Endometrium (tissue), 2 donors: ENCODE measurements around the gene GNAT1.
"Not testable (repeated sequence)": the region's sequence is repeated elsewhere in the genome, so short reads cannot be mapped to it uniquely, and the experiment has no call there.

Experiments used
- FAIRE-seq: peaks from 2 replicates; lab custom pipeline; 2012; peaks lifted over from hg19 to GRCh38; lab: Jason Lieb, UNC
- donor health status: control.
- donor health status: control.

The GNAT1 gene

DNA sequence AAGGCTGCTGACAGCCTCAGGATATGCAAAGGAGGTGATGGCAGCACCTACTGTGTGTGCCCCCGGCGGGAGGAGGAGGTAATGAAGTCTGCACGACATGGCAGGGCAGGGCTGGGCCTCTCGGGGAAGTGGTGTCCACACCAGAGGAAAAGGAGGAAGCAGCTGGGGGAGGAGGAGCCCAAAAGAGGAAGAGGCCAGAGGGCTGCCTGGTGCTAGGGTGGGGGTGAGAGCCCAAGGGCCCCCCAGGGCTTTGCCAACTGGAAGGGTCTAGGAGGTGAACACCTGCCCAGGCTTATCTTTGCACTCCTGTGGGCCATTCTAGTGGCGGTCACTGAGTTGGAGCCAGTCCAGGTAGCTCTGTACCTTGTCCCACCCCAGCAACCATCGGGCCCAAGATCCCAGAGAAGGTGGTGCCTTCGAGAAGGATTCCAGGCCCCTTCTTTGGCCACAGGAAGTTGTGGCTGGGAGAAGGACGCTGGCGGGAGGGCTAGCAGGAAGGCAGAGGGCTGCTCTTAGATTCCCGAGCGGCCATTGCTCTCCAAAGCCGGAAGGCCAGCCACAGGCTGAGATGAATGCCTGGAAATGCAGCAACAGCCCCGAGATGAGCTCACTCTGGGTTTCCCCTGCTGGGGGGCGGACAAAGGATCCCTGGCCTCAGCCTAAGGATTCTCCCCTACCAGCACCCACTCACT, 51.6 kb downstream of the GNAT1 start:
- no peak for FAIRE-seq

DNA sequence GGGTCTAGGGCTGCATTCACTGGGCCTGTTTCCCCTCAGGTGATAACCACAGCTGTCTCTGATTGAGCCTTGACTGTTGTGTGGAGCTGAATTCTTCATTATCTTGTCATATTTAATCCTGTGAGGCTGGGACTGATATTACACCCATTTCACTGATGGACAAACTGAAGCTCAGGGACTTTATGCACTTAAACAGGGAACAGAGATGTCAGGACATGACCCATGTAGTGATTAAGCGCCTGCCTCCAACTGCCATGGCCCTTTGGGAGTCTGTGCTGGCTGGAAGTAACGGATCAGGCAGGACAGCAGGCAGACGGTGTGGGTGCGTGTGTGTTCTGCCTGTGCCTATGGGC, 52.1 kb downstream of the GNAT1 start:
- FAIRE-seq, result no peak

- not testable (repeated sequence) for FAIRE-seq
Measured at GRCh38 chr3:50244813-50245212, 53.4 kb downstream of the GNAT1 start.

DNA sequence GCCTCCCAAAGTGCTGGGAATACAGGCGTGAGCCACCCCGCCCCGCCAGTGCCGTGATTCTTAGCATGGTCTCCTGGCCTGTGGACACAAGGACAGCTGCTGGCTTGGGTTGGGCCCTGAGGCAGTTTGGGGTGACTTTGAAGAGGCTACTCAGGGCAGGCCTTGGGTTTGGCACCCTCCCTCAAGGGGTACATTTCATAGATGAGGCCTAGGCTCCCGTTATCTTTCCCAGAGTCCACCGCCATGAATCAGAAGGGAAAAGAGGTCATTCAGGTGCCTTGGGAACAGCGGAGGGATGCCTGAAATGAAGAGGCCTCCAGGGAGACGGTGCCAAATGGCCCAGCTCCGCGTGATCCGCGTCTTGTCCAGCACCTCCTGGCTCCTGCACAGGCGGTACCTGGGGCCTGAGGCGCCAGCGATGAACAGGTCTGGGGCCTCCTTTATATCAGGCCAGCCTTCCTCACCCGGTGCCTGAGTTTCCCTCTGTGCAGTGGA, 53.9 kb downstream of the GNAT1 start:
- no peak for FAIRE-seq

GRCh38 chr3:50245831-50246516, 54.6 kb downstream of the GNAT1 start:
- no peak for FAIRE-seq

- no peak for FAIRE-seq
Measured at GRCh38 chr3:50246517-50246954, 55.1 kb downstream of the GNAT1 start.
